Fibroblast of lung (primary cell): Measurements from ENCODE around the gene ELP2.

Source experiments
- CTCF ChIP-seq, 2 donors: IDR thresholded peaks in 1 of 2; conservative IDR thresholded peaks in 1 of 2; 1 replicate in 1 of 2; 2 replicates in 1 of 2; pipeline ENCODE4 v1.5.1; 2011 to 2012; ENCODE audit warnings: low read length in 2 of 2, control low read depth in 1 of 2, inconsistent platforms in 1 of 2, low read depth in 1 of 2, mild to moderate bottlenecking in 1 of 2
- EZH2 ChIP-seq: IDR thresholded peaks from 2 replicates; pipeline ENCODE4 v1.5.1; 2012; ENCODE audit warnings: low read length, control low read depth, mild to moderate bottlenecking; ENCODE audit errors: missing control alignments

- TF ChIP-seq CTCF (conservative IDR thresholded peaks at IDR 0.05 in 1 of 2, IDR thresholded peaks at IDR 0.05 in 1 of 2; ENCODE audit: low read depth in 1 of 2, low read length in 2 of 2) (no peak), EZH2 (no peak)
Measured at GRCh38 chr18:36187826-36188721, 58.4 kb downstream of the ELP2 start.
